ENCODE results near the gene CAPG.
"Not testable (repeated sequence)": the region's sequence is repeated elsewhere in the genome, so short reads cannot be mapped to it uniquely, and the experiment has no call there.

- not testable (repeated sequence) for TF ChIP-seq EZH2phosphoT487 (IDR thresholded peaks at IDR 0.05; ENCODE audit: low read length); CTCF (IDR thresholded peaks at IDR 0.05; ENCODE audit: low read length); EZH2 (optimal IDR thresholded peaks at IDR 0.05; ENCODE audit: low read depth, low read length)
Measured at GRCh38 chr2:85439569-85439968, 29.4 kb upstream of the CAPG start.
